ENCODE measurements around the gene CXXC5. TPM values are rescaled to one million over a fixed set of nuclear protein-coding genes. Genes with fewer than 3 reads are reported as not detected.
A peak's percentile ranks its signal among the peaks of the same experiment; 100 is the strongest.

The CXXC5 gene
- total and polyA plus RNA-seq, 2 of the 4 experiments (the other 2 are of a cell fraction): 24.9 to 35.7 TPM

- ChIA-PET POLR2A (ENCODE audit: unreplicated experiment) (no interaction called here), CTCF (no interaction called here)
- H4K20me1 ChIP-seq (ENCODE audit: insufficient read depth, low read length): peaks cover 4% of the 10 kb centered on the region; the same call in 1 of the 2 replicates
- WGBS, 2 experiments (ENCODE audit: extremely low coverage in 2 of 2, insufficient read length in 1 of 2): 60% methylated on average over 1 of the region's 14 CpGs; no CpG with 5 or more reads in 1 of the 2 experiments
- H2BK15ac ChIP-seq (ENCODE audit: low read depth, low read length): peak overlapping the region; percentile 92
- peak overlapping the region; percentile 95 for H3K27ac ChIP-seq (ENCODE audit: insufficient read depth, low read length)
- in situ Hi-C loops (cut with MboI; ENCODE audit: low sequenced_read_pairs) (no loop called here), intact Hi-C loops (cut with micrococcal nuclease) (loop anchor here (2.0 kb wide), 1 partner anchor 38 kb away; no protein-coding TSS in a partner anchor), dilution Hi-C loops (cut with HindIII; ENCODE audit: low sequenced_read_pairs, unreplicated experiment) (no loop called here)
- no peaks in the 10 kb centered on the region for H3K27me3 ChIP-seq (ENCODE audit: control insufficient read depth, insufficient read depth, low read length)
- H3K23ac ChIP-seq (ENCODE audit: low read depth, low read length): peak overlapping the region; percentile 89
- H2AFZ ChIP-seq (replicated peaks; ENCODE audit: low read length, poor library complexity): peak overlapping the region; percentile 4
- peak overlapping the region; percentile 78 for H2BK120ac ChIP-seq (ENCODE audit: low read depth, low read length)
- peak overlapping the region; percentile 95 for H4K91ac ChIP-seq (ENCODE audit: insufficient read depth, low read depth, low read length)
- 0 out of 2 replicates have a peak overlapping the region, but pooled peaks have one; percentile 33 for H3K4me2 ChIP-seq (ENCODE audit: low read depth, low read length)
- H3K9ac ChIP-seq (ENCODE audit: low read depth, low read length): peak overlapping the region; percentile 53; the same call in 1 of the 2 replicates
- no TSS peak for BruUV-seq (replicated peaks)
- H3K4ac ChIP-seq (ENCODE audit: low read depth, low read length): peak overlapping the region; percentile 90
- peak overlapping the region; percentile 98 for H2AK9ac ChIP-seq (replicated peaks; ENCODE audit: low read depth, low read length, poor library complexity)
- H3K18ac ChIP-seq (ENCODE audit: low read depth, low read length): peak overlapping the region; percentile 58
- H2BK5ac ChIP-seq (ENCODE audit: low read depth, low read length, poor library complexity, severe bottlenecking): peak overlapping the region; percentile 99
- DNase-seq (peak; percentile 51), ATAC-seq (ENCODE audit: low read depth) (no peak)
- peak overlapping the region; percentile 46 to 91; a peak in 3 of 4 replicates for H4K8ac ChIP-seq (ENCODE audit: low read depth in 2 of 2, low read length in 2 of 2)
- TF ChIP-seq MXI1 (IDR thresholded peaks at IDR 0.05; ENCODE audit: borderline replicate concordance, low read depth, low read length) (no peak), RFX5 (IDR thresholded peaks at IDR 0.05; ENCODE audit: low read depth, low read length) (no peak), CEBPB (IDR thresholded peaks at IDR 0.05; ENCODE audit: low read depth, low read length) (no peak), USF2 (IDR thresholded peaks at IDR 0.05; ENCODE audit: low read depth, low read length) (no peak), RCOR1 (IDR thresholded peaks at IDR 0.05; ENCODE audit: insufficient replicate concordance, low read length) (peak; percentile 83)
- H3K9me1 ChIP-seq (ENCODE audit: insufficient read depth, low read length): peaks cover 52% of the 10 kb centered on the region
- peak overlapping the region; percentile 92 for H2BK20ac ChIP-seq (ENCODE audit: low read depth, low read length)
- peaks cover 70% of the 10 kb centered on the region for H3K4me1 ChIP-seq (ENCODE audit: control insufficient read depth, insufficient read depth, low read length)
- no peaks in the 10 kb centered on the region for H3K36me3 ChIP-seq (ENCODE audit: control insufficient read depth, insufficient read depth, low read length)
- H3K79me1 ChIP-seq (ENCODE audit: low read depth in 1 of 2, low read length in 2 of 2): peaks cover 42 to 90% of the 10 kb centered on the region in 2 experiments
- H4K5ac ChIP-seq (ENCODE audit: low read depth, low read length): peak overlapping the region; percentile 76; the same call in 1 of the 2 replicates
- no peaks in the 10 kb centered on the region for H3K9me3 ChIP-seq (ENCODE audit: control insufficient read depth, insufficient read depth, low read length)
- H3K14ac ChIP-seq (replicated peaks; ENCODE audit: low read depth, low read length): peak overlapping the region; percentile 87
- no peak overlapping the region for H3K4me3 ChIP-seq (ENCODE audit: insufficient read depth, low read depth, low read length)
- peak overlapping the region; percentile 96 for H2AK5ac ChIP-seq (ENCODE audit: low read depth, low read length)
- peak overlapping the region; percentile 67; the same call in 1 of the 2 replicates for H3K56ac ChIP-seq (ENCODE audit: extremely low read depth, insufficient read depth, low read length)
Measured at GRCh38 chr5:139658501-139658927, 10.4 kb downstream of the CXXC5 start.

Measured in IMR-90 (cell line).